Esophagus muscularis mucosa (tissue), 4 donors: ENCODE results near the gene CYLD. TPM values are rescaled to one million over a fixed set of nuclear protein-coding genes. Genes with fewer than 3 reads are reported as not detected.

ENCODE experiments used
- DNase-seq: peaks from one replicate; pipeline ENCODE4 v3.0.0-alpha.2; 2017; ENCODE audit errors: extremely low spot score
- H3K27ac ChIP-seq, 4 donors: fragments of 200-600 bp; sonication (generic); replicated peaks in 1 of 4; 1 replicate in 3 of 4; 2 replicates in 1 of 4; pipeline ENCODE4 v1.5.1; 2016 to 2019; ENCODE audit warnings: mild to moderate bottlenecking in 1 of 4
- H3K27me3 ChIP-seq, 4 donors: fragments of 200-600 bp; sonication (generic); one replicate each; pipeline versions ENCODE4 v1.5.1 to v1.6.0; 2016 to 2019
- H3K36me3 ChIP-seq, 4 donors: fragments of 200-600 bp; sonication (generic); one replicate each; pipeline ENCODE4 v1.5.1; 2016 to 2019
- H3K4me1 ChIP-seq, 4 donors: fragments of 200-600 bp; sonication (generic); one replicate each; pipeline ENCODE4 v1.5.1; 2016 to 2019
- H3K4me3 ChIP-seq, 4 donors: fragments of 200-600 bp; sonication (generic); 1 replicate in 2 of 4; 2 replicates in 2 of 4; pipeline ENCODE4 v1.5.1; 2016 to 2019; ENCODE audit warnings: mild to moderate bottlenecking in 4 of 4, moderate library complexity in 1 of 4
- H3K9me3 ChIP-seq, 4 donors: fragments of 200-600 bp; sonication (generic); 1 replicate in 3 of 4; 2 replicates in 1 of 4; pipeline ENCODE4 v1.5.1; 2016 to 2019
- EP300 ChIP-seq: sonication (generic); formaldehyde crosslinking; IDR thresholded peaks from one replicate; pipeline ENCODE4 v1.6.1; 2017; ENCODE audit warnings: antibody characterized with exemption
- POLR2A ChIP-seq: fragments of 450-650 bp; IDR thresholded peaks from one replicate; pipeline ENCODE4 v1.6.1; 2017; ENCODE audit warnings: antibody characterized with exemption, moderate library complexity, mild to moderate bottlenecking, low read depth
- POLR2AphosphoS5 ChIP-seq, 2 donors: sonication (generic); formaldehyde crosslinking; IDR thresholded peaks; one replicate each; pipeline ENCODE4 v1.6.1; 2017; ENCODE audit warnings: antibody characterized with exemption in 2 of 2
- WGBS: methylation state at CpG from one replicate; pipeline ENCODE4 v1.1.5; 2018; 5-methylcytosine and 5-hydroxymethylcytosine counted together
- intact Hi-C: fragments of 100-400 bp; cut with DNase I; formaldehyde crosslinking; loops from one replicate; pipeline ENCODE4 v1.15.1; 2023
- total RNA-seq, 4 donors: library from RNA; depleted of rRNA; stranded (reverse); fragments of >200 nt; gene quantifications; one replicate each; pipeline versions ENCODE4 v1.1.0 to v1.2.1, GENCODE V29; 2016
- TF ChIP-seq, protein P1 (sequence below), 3 experiments: fragments of 200-600 bp in 2 of 3; fragments of 450-650 bp in 1 of 3; sonication (generic) in 2 of 3; IDR thresholded peaks; one replicate each; pipeline ENCODE4 v1.5.1; 2017 to 2019; ENCODE audit warnings: antibody characterized with exemption in 3 of 3, mild to moderate bottlenecking in 2 of 3, moderate library complexity in 1 of 3

The CYLD gene
- total RNA-seq, 4 donors from 2014 or later, result 40.1 to 46.4 (median 40.8) TPM

GRCh38 chr16:50789757-50790156, 47.9 kb downstream of the CYLD start:
- Histone ChIP-seq H3K9me3 (no peaks in the 10 kb centered on the region), H3K27me3 (no peaks in the 10 kb centered on the region), H3K4me1 (no peaks in the 10 kb centered on the region), H3K4me3 (no peak overlapping the region), H3K27ac (no peak overlapping the region), H3K36me3 (peaks cover 22 to 71% (median 48%) of the 10 kb centered on the region in 4 donors)
- intact Hi-C loops, result loop anchor here (10.0 kb wide), 1 partner anchor 765 kb away; the partner anchor contains the start of gene CNEP1R1
- TF ChIP-seq, protein P1, sequence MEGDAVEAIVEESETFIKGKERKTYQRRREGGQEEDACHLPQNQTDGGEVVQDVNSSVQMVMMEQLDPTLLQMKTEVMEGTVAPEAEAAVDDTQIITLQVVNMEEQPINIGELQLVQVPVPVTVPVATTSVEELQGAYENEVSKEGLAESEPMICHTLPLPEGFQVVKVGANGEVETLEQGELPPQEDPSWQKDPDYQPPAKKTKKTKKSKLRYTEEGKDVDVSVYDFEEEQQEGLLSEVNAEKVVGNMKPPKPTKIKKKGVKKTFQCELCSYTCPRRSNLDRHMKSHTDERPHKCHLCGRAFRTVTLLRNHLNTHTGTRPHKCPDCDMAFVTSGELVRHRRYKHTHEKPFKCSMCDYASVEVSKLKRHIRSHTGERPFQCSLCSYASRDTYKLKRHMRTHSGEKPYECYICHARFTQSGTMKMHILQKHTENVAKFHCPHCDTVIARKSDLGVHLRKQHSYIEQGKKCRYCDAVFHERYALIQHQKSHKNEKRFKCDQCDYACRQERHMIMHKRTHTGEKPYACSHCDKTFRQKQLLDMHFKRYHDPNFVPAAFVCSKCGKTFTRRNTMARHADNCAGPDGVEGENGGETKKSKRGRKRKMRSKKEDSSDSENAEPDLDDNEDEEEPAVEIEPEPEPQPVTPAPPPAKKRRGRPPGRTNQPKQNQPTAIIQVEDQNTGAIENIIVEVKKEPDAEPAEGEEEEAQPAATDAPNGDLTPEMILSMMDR (IDR thresholded peaks at IDR 0.05), result no peak
- no peak for TF ChIP-seq EP300
- no peak for DNase-seq

GRCh38 chr16:50791522-50791921, 49.6 kb downstream of the CYLD start:
- no peaks in the 10 kb centered on the region for H3K27me3 ChIP-seq
- no peaks in the 10 kb centered on the region for H3K9me3 ChIP-seq
- H3K36me3 ChIP-seq, result peaks cover 36 to 71% (median 52%) of the 10 kb centered on the region in 4 donors
- H3K27ac ChIP-seq, result no peak overlapping the region
- TF ChIP-seq, protein P1 (IDR thresholded peaks at IDR 0.05), result no peak
- TF ChIP-seq EP300 (no peak), POLR2AphosphoS5 (IDR thresholded peaks at IDR 0.05) (no peak), POLR2A (no peak)
- WGBS, result 99% methylated on average over 2 of the region's 2 CpGs
- H3K4me3 ChIP-seq, result no peak overlapping the region
- H3K4me1 ChIP-seq, result no peaks in the 10 kb centered on the region
- DNase-seq, result no peak
- intact Hi-C loops, result loop anchor here (10.0 kb wide), 1 partner anchor 767 kb away; the partner anchor contains the start of gene CNEP1R1

- Histone ChIP-seq H3K27ac (no peak overlapping the region), H3K36me3 (peaks cover 36 to 78% (median 61%) of the 10 kb centered on the region in 4 donors), H3K4me3 (no peak overlapping the region), H3K4me1 (peaks cover 0 to 11% (median 5%) of the 10 kb centered on the region in 4 donors), H3K9me3 (no peaks in the 10 kb centered on the region), H3K27me3 (no peaks in the 10 kb centered on the region)
- TF ChIP-seq EP300 (no peak), POLR2A (no peak), POLR2AphosphoS5 (IDR thresholded peaks at IDR 0.05) (no peak)
- TF ChIP-seq, protein P1 (IDR thresholded peaks at IDR 0.05), result no peak
- no peak for DNase-seq
- WGBS, result 91% methylated on average over 1 of the region's 1 CpG
- intact Hi-C loops, result loop anchor here (10.0 kb wide), 1 partner anchor 772 kb away; the partner anchor contains the start of gene CNEP1R1
Observed at GRCh38 chr16:50796829-50797228, 54.9 kb downstream of the CYLD start.

DNA sequence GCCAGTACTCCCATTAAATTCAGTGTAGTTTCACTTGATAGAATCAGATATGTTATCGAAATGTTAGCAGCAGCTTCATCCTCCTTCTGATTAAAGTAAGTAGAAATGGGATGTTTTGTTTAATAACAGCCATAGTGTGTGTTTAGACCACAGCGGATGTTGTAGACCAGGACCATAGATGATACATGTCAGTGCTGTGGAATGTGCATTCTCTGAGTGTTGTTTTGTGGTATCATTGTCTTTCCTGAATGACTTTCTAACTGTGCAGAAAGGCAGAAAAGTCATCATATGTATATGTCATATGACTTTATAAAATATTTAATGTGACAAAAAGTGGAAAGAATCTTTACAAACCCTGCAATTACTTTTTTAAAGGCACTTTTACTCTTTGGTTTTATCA, 55.6 kb downstream of the CYLD start:
- H3K27ac ChIP-seq, result no peak overlapping the region
- WGBS, result 98% methylated on average over 2 of the region's 2 CpGs
- peaks cover 0 to 16% (median 6%) of the 10 kb centered on the region in 4 donors for H3K4me1 ChIP-seq
- no peaks in the 10 kb centered on the region for H3K9me3 ChIP-seq
- DNase-seq, result no peak
- intact Hi-C loops, result loop anchor here (10.0 kb wide), 1 partner anchor 773 kb away; the partner anchor contains the start of gene CNEP1R1
- no peak for TF ChIP-seq POLR2A
- no peak for TF ChIP-seq EP300
- no peak for TF ChIP-seq POLR2AphosphoS5 (IDR thresholded peaks at IDR 0.05)
- TF ChIP-seq, protein P1 (IDR thresholded peaks at IDR 0.05), result no peak
- H3K4me3 ChIP-seq, result no peak overlapping the region
- H3K27me3 ChIP-seq, result no peaks in the 10 kb centered on the region
- peaks cover 33 to 73% (median 59%) of the 10 kb centered on the region in 4 donors for H3K36me3 ChIP-seq

DNA sequence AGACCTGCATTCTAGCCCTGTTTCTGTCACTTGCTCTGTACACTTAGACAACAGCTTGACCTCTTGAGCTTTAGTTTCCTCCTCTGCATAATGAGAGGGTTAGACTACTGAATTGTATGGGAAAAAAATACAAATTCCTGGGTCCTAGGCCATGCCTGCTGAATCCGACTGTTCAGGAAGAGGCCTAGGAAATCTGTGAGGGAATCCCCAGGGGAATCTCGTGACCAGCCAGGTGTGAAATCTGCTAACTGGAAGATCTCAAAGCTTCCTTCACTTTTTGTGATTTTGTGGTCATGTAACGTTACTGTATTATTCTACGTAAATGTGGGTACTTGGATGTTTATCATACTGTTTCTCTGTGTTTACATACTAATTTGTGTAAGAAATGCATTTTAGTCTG, 58.2 kb downstream of the CYLD start:
- DNase-seq, result no peak
- WGBS, result 95% methylated on average over 4 of the region's 4 CpGs
- intact Hi-C loops, result loop anchor here (10.0 kb wide), 1 partner anchor 105 kb away; the partner anchor contains the start of gene NOD2
- Histone ChIP-seq H3K27ac (no peak overlapping the region), H3K27me3 (no peaks in the 10 kb centered on the region), H3K36me3 (peaks cover 11 to 47% (median 36%) of the 10 kb centered on the region in 4 donors), H3K4me1 (peaks cover 0 to 23% (median 8%) of the 10 kb centered on the region in 4 donors), H3K4me3 (no peak overlapping the region), H3K9me3 (no peaks in the 10 kb centered on the region)
- TF ChIP-seq, protein P1 (IDR thresholded peaks at IDR 0.05), result no peak
- no peak for TF ChIP-seq POLR2A
- TF ChIP-seq POLR2AphosphoS5 (IDR thresholded peaks at IDR 0.05), result no peak
- no peak for TF ChIP-seq EP300
